ENCODE data around the gene SPRN. TPM values are rescaled to one million over a fixed set of nuclear protein-coding genes. Genes with fewer than 3 reads are reported as not detected.

SPRN gene
- total and polyA plus RNA-seq, 2 experiments from 2014 or later = 0.31 TPM

DNA sequence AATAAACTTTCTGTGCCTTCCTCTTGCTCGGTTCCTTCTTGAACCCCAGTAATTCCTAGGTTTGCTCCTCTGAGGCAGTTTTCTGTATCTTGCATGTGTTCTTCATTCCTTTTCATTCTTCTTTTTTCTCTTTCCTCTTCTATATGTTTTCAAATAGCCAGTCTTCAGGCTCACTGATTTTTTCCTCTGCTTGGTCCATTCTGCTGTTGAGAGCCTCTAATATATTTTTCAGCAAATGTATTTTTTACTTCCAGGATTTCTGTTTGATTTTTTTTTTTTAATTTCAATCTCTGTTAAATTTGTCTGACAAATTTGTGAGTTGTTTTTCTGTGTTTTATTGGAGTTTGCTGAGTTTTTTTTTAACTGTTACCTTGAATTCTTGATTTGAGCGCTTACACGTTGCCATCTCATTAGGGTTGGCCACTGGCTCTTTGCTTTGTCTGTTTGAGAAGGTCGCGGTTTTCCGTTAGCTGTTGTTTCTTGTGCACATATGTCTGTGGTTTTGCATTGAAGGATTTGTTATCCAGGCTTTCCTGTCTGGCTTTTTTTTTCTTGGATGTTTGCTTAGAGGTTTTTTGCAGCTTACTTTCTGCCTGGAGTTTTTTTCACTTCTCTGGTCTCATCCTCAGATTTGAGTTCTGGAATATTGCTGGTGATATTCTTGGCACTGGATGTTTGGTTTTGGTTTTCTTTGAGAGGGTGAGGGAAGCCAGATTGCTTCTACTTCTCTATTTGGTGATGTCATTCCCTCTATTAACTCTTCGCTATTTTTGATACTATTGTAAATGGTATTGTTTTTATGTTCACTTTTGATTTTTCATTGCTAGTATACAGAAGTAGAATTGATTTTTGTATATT is 12.7 kb downstream of the SPRN start (continued):
- TF ChIP-seq, protein P1, sequence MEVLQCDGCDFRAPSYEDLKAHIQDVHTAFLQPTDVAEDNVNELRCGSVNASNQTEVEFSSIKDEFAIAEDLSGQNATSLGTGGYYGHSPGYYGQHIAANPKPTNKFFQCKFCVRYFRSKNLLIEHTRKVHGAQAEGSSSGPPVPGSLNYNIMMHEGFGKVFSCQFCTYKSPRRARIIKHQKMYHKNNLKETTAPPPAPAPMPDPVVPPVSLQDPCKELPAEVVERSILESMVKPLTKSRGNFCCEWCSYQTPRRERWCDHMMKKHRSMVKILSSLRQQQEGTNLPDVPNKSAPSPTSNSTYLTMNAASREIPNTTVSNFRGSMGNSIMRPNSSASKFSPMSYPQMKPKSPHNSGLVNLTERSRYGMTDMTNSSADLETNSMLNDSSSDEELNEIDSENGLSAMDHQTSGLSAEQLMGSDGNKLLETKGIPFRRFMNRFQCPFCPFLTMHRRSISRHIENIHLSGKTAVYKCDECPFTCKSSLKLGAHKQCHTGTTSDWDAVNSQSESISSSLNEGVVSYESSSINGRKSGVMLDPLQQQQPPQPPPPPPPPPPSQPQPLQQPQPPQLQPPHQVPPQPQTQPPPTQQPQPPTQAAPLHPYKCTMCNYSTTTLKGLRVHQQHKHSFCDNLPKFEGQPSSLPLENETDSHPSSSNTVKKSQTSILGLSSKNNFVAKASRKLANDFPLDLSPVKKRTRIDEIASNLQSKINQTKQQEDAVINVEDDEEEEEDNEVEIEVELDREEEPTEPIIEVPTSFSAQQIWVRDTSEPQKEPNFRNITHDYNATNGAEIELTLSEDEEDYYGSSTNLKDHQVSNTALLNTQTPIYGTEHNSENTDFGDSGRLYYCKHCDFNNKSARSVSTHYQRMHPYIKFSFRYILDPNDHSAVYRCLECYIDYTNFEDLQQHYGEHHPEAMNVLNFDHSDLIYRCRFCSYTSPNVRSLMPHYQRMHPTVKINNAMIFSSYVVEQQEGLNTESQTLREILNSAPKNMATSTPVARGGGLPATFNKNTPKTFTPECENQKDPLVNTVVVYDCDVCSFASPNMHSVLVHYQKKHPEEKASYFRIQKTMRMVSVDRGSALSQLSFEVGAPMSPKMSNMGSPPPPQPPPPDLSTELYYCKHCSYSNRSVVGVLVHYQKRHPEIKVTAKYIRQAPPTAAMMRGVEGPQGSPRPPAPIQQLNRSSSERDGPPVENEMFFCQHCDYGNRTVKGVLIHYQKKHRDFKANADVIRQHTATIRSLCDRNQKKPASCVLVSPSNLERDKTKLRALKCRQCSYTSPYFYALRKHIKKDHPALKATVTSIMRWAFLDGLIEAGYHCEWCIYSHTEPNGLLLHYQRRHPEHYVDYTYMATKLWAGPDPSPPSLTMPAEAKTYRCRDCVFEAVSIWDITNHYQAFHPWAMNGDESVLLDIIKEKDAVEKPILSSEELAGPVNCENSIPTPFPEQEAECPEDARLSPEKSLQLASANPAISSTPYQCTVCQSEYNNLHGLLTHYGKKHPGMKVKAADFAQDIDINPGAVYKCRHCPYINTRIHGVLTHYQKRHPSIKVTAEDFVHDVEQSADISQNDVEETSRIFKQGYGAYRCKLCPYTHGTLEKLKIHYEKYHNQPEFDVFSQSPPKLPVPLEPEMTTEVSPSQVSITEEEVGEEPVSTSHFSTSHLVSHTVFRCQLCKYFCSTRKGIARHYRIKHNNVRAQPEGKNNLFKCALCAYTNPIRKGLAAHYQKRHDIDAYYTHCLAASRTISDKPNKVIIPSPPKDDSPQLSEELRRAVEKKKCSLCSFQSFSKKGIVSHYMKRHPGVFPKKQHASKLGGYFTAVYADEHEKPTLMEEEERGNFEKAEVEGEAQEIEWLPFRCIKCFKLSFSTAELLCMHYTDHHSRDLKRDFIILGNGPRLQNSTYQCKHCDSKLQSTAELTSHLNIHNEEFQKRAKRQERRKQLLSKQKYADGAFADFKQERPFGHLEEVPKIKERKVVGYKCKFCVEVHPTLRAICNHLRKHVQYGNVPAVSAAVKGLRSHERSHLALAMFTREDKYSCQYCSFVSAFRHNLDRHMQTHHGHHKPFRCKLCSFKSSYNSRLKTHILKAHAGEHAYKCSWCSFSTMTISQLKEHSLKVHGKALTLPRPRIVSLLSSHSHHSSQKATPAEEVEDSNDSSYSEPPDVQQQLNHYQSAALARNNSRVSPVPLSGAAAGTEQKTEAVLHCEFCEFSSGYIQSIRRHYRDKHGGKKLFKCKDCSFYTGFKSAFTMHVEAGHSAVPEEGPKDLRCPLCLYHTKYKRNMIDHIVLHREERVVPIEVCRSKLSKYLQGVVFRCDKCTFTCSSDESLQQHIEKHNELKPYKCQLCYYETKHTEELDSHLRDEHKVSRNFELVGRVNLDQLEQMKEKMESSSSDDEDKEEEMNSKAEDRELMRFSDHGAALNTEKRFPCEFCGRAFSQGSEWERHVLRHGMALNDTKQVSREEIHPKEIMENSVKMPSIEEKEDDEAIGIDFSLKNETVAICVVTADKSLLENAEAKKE (CRISPR knock-in tag; IDR thresholded peaks at IDR 0.05) = no peak
- TF ChIP-seq ZNF114 (CRISPR knock-in tag; IDR thresholded peaks at IDR 0.05) (no peak), CREB1 (CRISPR knock-in tag; IDR thresholded peaks at IDR 0.05; ENCODE audit: low read depth) (no peak), NANOG (IDR thresholded peaks at IDR 0.05; ENCODE audit: borderline replicate concordance) (no peak), POLR2AphosphoS5 (IDR thresholded peaks at IDR 0.05; ENCODE audit: low read depth) (no peak), STAT1 (IDR thresholded peaks at IDR 0.05; ENCODE audit: unreplicated experiment) (no peak), EZH2 (IDR thresholded peaks at IDR 0.05; ENCODE audit: low read depth, unreplicated experiment) (no peak)

DNA sequence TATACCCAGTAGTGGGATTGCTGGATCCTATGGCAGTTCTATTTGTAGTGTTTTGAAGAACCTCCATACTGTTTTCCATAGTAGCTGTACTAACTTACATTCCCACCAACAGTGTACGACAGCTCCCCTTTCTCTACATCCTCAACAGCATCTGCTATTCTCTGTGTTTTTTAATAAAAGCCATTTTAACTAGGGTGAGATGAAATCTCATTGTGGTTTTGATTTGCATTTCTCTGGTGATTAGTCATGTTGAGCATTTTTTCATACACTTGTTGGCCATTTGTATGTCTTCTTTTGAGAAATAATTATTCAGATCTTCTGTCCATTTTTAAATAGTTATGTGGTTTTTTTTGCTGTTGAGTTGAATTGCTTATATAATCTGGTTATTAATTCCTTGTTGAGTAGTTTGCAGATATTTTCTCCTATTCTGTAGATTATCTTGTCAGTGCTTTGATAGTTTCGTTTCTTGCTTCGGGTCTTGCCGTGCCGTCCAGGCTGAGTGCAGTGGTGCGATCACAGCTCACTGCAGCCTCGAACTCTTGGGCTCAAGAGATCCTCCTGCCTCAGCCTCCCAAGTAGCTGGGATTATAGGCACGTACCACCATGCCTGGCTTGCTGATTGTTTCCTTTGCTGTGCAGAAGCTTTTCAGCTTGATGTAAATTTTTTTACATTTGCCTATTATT is 18.4 kb downstream of the SPRN start:
- TF ChIP-seq JUNB (IDR thresholded peaks at IDR 0.05; ENCODE audit: unreplicated experiment) = no peak
- TF ChIP-seq, protein P2, sequence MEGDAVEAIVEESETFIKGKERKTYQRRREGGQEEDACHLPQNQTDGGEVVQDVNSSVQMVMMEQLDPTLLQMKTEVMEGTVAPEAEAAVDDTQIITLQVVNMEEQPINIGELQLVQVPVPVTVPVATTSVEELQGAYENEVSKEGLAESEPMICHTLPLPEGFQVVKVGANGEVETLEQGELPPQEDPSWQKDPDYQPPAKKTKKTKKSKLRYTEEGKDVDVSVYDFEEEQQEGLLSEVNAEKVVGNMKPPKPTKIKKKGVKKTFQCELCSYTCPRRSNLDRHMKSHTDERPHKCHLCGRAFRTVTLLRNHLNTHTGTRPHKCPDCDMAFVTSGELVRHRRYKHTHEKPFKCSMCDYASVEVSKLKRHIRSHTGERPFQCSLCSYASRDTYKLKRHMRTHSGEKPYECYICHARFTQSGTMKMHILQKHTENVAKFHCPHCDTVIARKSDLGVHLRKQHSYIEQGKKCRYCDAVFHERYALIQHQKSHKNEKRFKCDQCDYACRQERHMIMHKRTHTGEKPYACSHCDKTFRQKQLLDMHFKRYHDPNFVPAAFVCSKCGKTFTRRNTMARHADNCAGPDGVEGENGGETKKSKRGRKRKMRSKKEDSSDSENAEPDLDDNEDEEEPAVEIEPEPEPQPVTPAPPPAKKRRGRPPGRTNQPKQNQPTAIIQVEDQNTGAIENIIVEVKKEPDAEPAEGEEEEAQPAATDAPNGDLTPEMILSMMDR (conservative IDR thresholded peaks at IDR 0.05; ENCODE audit: low read depth in 2 of 2) = no peak
- TF ChIP-seq EZH2phosphoT487 (IDR thresholded peaks at IDR 0.05; ENCODE audit: unreplicated experiment) = no peak
- no peak for TF ChIP-seq ZNF114 (CRISPR knock-in tag; IDR thresholded peaks at IDR 0.05)
- TF ChIP-seq, protein P3, sequence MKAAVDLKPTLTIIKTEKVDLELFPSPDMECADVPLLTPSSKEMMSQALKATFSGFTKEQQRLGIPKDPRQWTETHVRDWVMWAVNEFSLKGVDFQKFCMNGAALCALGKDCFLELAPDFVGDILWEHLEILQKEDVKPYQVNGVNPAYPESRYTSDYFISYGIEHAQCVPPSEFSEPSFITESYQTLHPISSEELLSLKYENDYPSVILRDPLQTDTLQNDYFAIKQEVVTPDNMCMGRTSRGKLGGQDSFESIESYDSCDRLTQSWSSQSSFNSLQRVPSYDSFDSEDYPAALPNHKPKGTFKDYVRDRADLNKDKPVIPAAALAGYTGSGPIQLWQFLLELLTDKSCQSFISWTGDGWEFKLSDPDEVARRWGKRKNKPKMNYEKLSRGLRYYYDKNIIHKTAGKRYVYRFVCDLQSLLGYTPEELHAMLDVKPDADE (IDR thresholded peaks at IDR 0.05) = no peak
- no peak for TF ChIP-seq POLR2AphosphoS5 (IDR thresholded peaks at IDR 0.05; ENCODE audit: low read depth)
- no peak for TF ChIP-seq CREB1 (CRISPR knock-in tag; IDR thresholded peaks at IDR 0.05; ENCODE audit: low read depth)
- no peak for TF ChIP-seq STAT1 (IDR thresholded peaks at IDR 0.05; ENCODE audit: unreplicated experiment)
- peaks cover 66% of the 10 kb centered on the region for H3K79me2 ChIP-seq (replicated peaks; ENCODE audit: insufficient read depth)
- no peaks in the 10 kb centered on the region for H3F3A ChIP-seq (replicated peaks; ENCODE audit: low read depth)
- H3K4me2 ChIP-seq = no peak overlapping the region
- Mint-ChIP-seq H3K4me3 (no peak overlapping the region), H3K27me3 (ENCODE audit: insufficient read depth, low read depth, poor library complexity) (peaks cover 3% of the 10 kb centered on the region), H3K4me1 (no peaks in the 10 kb centered on the region), H3K36me3 (ENCODE audit: low read depth) (peaks cover 85% of the 10 kb centered on the region), H3K9me3 (no peaks in the 10 kb centered on the region; the same call in 1 of the 3 replicates), H3K27ac (no peak overlapping the region)
- no peak overlapping the region for H3K27ac ChIP-seq (ENCODE audit: low read depth)
- H3K36me3 ChIP-seq (ENCODE audit: insufficient read depth) = peaks cover 14% of the 10 kb centered on the region; the same call in 1 of the 2 replicates
- H3K9me2 ChIP-seq (ENCODE audit: insufficient read depth) = no peaks in the 10 kb centered on the region
- no peaks in the 10 kb centered on the region for H3K27me3 ChIP-seq (ENCODE audit: insufficient read depth)
- H2AFZ ChIP-seq = no peak overlapping the region
- ATAC-seq = no peak
- no peak overlapping the region for H3K4me3 ChIP-seq
- H3K4me1 ChIP-seq (ENCODE audit: insufficient read depth) = no peaks in the 10 kb centered on the region
- H4K20me1 ChIP-seq (replicated peaks; ENCODE audit: insufficient read depth) = peaks cover 32% of the 10 kb centered on the region
- DNase-seq (ENCODE audit: low spot score) = no peak

Measured in GM23338 (cell line).